GM18517 (cell line): ENCODE results near the gene MALRD1.

Source experiments
- ATAC-seq: cut with Tn5 transposase; IDR thresholded peaks from one replicate; pipeline ENCODE4 v1.9.1; 2021; ENCODE audit warnings: mild to moderate bottlenecking, moderate library complexity; ENCODE audit not compliant: unreplicated experiment

Gene MALRD1

GRCh38 chr10:19098803-19099202 lies 50.2 kb downstream of the MALRD1 start:
- no peak for ATAC-seq

GRCh38 chr10:19107406-19107805 lies 58.8 kb downstream of the MALRD1 start:
- ATAC-seq = no peak

GRCh38 chr10:19111501-19112267 lies 63.1 kb downstream of the MALRD1 start:
- ATAC-seq = no peak

- ATAC-seq = no peak
These were observed 68.8 kb downstream of the MALRD1 start for GRCh38 chr10:19117438-19117837.

GRCh38 chr10:19119191-19119590 lies 70.6 kb downstream of the MALRD1 start:
- ATAC-seq = no peak

GRCh38 chr10:19120381-19120908 lies 71.8 kb downstream of the MALRD1 start:
- ATAC-seq = no peak

GRCh38 chr10:19133992-19134391 lies 85.4 kb downstream of the MALRD1 start:
- ATAC-seq = no peak

- ATAC-seq = no peak
These were observed 94.4 kb downstream of the MALRD1 start for GRCh38 chr10:19142967-19143366.

GRCh38 chr10:19144206-19144605 lies 95.6 kb downstream of the MALRD1 start:
- no peak for ATAC-seq

GRCh38 chr10:19154375-19154774 lies 105.8 kb downstream of the MALRD1 start:
- ATAC-seq = no peak

- no peak for ATAC-seq
These were observed 109.8 kb downstream of the MALRD1 start for GRCh38 chr10:19158358-19158757.

GRCh38 chr10:19158870-19159269 lies 110.3 kb downstream of the MALRD1 start:
- no peak for ATAC-seq

GRCh38 chr10:19164461-19164860 lies 115.9 kb downstream of the MALRD1 start:
- ATAC-seq = no peak

- no peak for ATAC-seq
These were observed 120.0 kb downstream of the MALRD1 start for GRCh38 chr10:19168584-19168983.

- ATAC-seq = no peak
These were observed 120.4 kb downstream of the MALRD1 start for GRCh38 chr10:19169041-19169440.

GRCh38 chr10:19169684-19170083 lies 121.1 kb downstream of the MALRD1 start:
- no peak for ATAC-seq

- ATAC-seq = no peak
These were observed 130.1 kb downstream of the MALRD1 start for GRCh38 chr10:19178675-19179074.

GRCh38 chr10:19184891-19185290 lies 136.3 kb downstream of the MALRD1 start:
- no peak for ATAC-seq

GRCh38 chr10:19194866-19195265 lies 146.3 kb downstream of the MALRD1 start:
- no peak for ATAC-seq

- ATAC-seq = no peak
These were observed 147.1 kb downstream of the MALRD1 start for GRCh38 chr10:19195698-19196097.

GRCh38 chr10:19200211-19200610 lies 151.6 kb downstream of the MALRD1 start:
- ATAC-seq = no peak

GRCh38 chr10:19204246-19204917 lies 155.8 kb downstream of the MALRD1 start:
- no peak for ATAC-seq
